Parathyroid adenoma (tissue), 2 donors: Measurements from ENCODE around the gene HBA2.

ENCODE experiments used
- H2AFZ ChIP-seq: fragments of 300-600 bp; sonication (generic); one replicate; pipeline ENCODE4 v1.7.0; 2017; ENCODE audit warnings: antibody characterized with exemption, mild to moderate bottlenecking
- H3K27ac ChIP-seq: fragments of 300-600 bp; sonication (generic); one replicate; pipeline ENCODE4 v1.7.0; 2017
- H3K27me3 ChIP-seq: fragments of 300-600 bp; sonication (generic); one replicate; pipeline ENCODE4 v1.7.0; 2017; ENCODE audit warnings: low read length; ENCODE audit not compliant: control insufficient read depth, insufficient read depth
- H3K36me3 ChIP-seq: fragments of 300-600 bp; sonication (generic); one replicate; pipeline ENCODE4 v1.7.0; 2017; ENCODE audit warnings: low read length; ENCODE audit not compliant: control insufficient read depth, insufficient read depth
- H3K4me1 ChIP-seq: fragments of 300-600 bp; sonication (generic); one replicate; pipeline ENCODE4 v1.7.0; 2017; ENCODE audit warnings: control low read depth
- H3K4me2 ChIP-seq: fragments of 300-600 bp; sonication (generic); one replicate; pipeline ENCODE4 v1.7.0; 2017; ENCODE audit warnings: low read length
- H3K4me3 ChIP-seq: fragments of 300-600 bp; sonication (generic); one replicate; pipeline ENCODE4 v1.7.0; 2017; ENCODE audit warnings: low read depth, low read length
- H3K79me2 ChIP-seq: fragments of 300-600 bp; sonication (generic); one replicate; pipeline ENCODE4 v1.7.0; 2017; ENCODE audit warnings: control low read depth
- H3K9ac ChIP-seq: fragments of 300-600 bp; sonication (generic); one replicate; pipeline ENCODE4 v1.7.0; 2017; ENCODE audit warnings: mild to moderate bottlenecking
- H3K9me3 ChIP-seq: fragments of 300-600 bp; sonication (generic); one replicate; pipeline ENCODE4 v1.7.0; 2017; ENCODE audit warnings: low read length; ENCODE audit not compliant: control insufficient read depth
- CTCF ChIP-seq: fragments of 300-600 bp; sonication (generic); IDR thresholded peaks from one replicate; pipeline ENCODE4 v1.7.0; 2017; ENCODE audit warnings: antibody characterized with exemption, mild to moderate bottlenecking
- donor health status: primary hyperparathyroidism.

HBA2 gene

GRCh38 chr16:188674-189073, 16.0 kb downstream of the HBA2 start:
- TF ChIP-seq CTCF, result no peak
- H3K9me3 ChIP-seq, result no peaks in the 10 kb centered on the region
- H3K27me3 ChIP-seq, result no peaks in the 10 kb centered on the region
- no peaks in the 10 kb centered on the region for H3K36me3 ChIP-seq
- no peak overlapping the region for H2AFZ ChIP-seq
- no peak overlapping the region for H3K9ac ChIP-seq
- H3K4me2 ChIP-seq, result no peak overlapping the region
- no peaks in the 10 kb centered on the region for H3K79me2 ChIP-seq
- H3K4me3 ChIP-seq, result no peak overlapping the region
- H3K4me1 ChIP-seq, result no peaks in the 10 kb centered on the region
- no peak overlapping the region for H3K27ac ChIP-seq

- no peaks in the 10 kb centered on the region for H3K36me3 ChIP-seq
- no peak overlapping the region for H3K4me3 ChIP-seq
- no peak overlapping the region for H3K4me2 ChIP-seq
- TF ChIP-seq CTCF, result no peak
- H3K4me1 ChIP-seq, result no peaks in the 10 kb centered on the region
- no peaks in the 10 kb centered on the region for H3K79me2 ChIP-seq
- H3K27me3 ChIP-seq, result no peaks in the 10 kb centered on the region
- H3K27ac ChIP-seq, result no peak overlapping the region
- H2AFZ ChIP-seq, result no peak overlapping the region
- H3K9me3 ChIP-seq, result no peaks in the 10 kb centered on the region
- H3K9ac ChIP-seq, result no peak overlapping the region
Measured at GRCh38 chr16:189604-190186, 17.0 kb downstream of the HBA2 start.

GRCh38 chr16:191831-192230, 19.2 kb downstream of the HBA2 start:
- no peak for TF ChIP-seq CTCF
- H3K27ac ChIP-seq, result no peak overlapping the region
- H3K36me3 ChIP-seq, result no peaks in the 10 kb centered on the region
- no peaks in the 10 kb centered on the region for H3K79me2 ChIP-seq
- H3K27me3 ChIP-seq, result no peaks in the 10 kb centered on the region
- H3K4me3 ChIP-seq, result no peak overlapping the region
- H3K9ac ChIP-seq, result no peak overlapping the region
- no peaks in the 10 kb centered on the region for H3K9me3 ChIP-seq
- H2AFZ ChIP-seq, result no peak overlapping the region
- no peaks in the 10 kb centered on the region for H3K4me1 ChIP-seq
- H3K4me2 ChIP-seq, result no peak overlapping the region

- TF ChIP-seq CTCF, result no peak
- no peaks in the 10 kb centered on the region for H3K9me3 ChIP-seq
- no peak overlapping the region for H3K27ac ChIP-seq
- H3K79me2 ChIP-seq, result no peaks in the 10 kb centered on the region
- no peak overlapping the region for H2AFZ ChIP-seq
- H3K4me3 ChIP-seq, result no peak overlapping the region
- no peak overlapping the region for H3K9ac ChIP-seq
- no peaks in the 10 kb centered on the region for H3K4me1 ChIP-seq
- H3K27me3 ChIP-seq, result no peaks in the 10 kb centered on the region
- H3K36me3 ChIP-seq, result no peaks in the 10 kb centered on the region
- no peak overlapping the region for H3K4me2 ChIP-seq
Measured at GRCh38 chr16:192686-193085, 20.0 kb downstream of the HBA2 start.

- Histone ChIP-seq H2AFZ (no peak overlapping the region), H3K79me2 (peaks cover under 1% of the 10 kb centered on the region), H3K4me3 (no peak overlapping the region), H3K9ac (no peak overlapping the region), H3K36me3 (no peaks in the 10 kb centered on the region), H3K27me3 (no peaks in the 10 kb centered on the region), H3K4me2 (no peak overlapping the region), H3K4me1 (no peaks in the 10 kb centered on the region), H3K9me3 (no peaks in the 10 kb centered on the region), H3K27ac (no peak overlapping the region)
- TF ChIP-seq CTCF, result no peak
Measured at GRCh38 chr16:193441-193840, 20.8 kb downstream of the HBA2 start.
